Activated CD8-positive, alpha-beta memory T cell treated with anti-CD3 and anti-CD28 coated beads for 48 hours (primary cell): Measurements from ENCODE around the gene VSIG10.
"Not testable (repeated sequence)": the region's sequence is repeated elsewhere in the genome, so short reads cannot be mapped to it uniquely, and the experiment has no call there.

Source experiments
- DNase-seq, 3 experiments: peaks; one replicate each; pipeline ENCODE4 v3.0.0-alpha.2; 2020; ENCODE audit warnings: low read depth in 2 of 3, low spot score in 2 of 3

Gene VSIG10

DNA sequence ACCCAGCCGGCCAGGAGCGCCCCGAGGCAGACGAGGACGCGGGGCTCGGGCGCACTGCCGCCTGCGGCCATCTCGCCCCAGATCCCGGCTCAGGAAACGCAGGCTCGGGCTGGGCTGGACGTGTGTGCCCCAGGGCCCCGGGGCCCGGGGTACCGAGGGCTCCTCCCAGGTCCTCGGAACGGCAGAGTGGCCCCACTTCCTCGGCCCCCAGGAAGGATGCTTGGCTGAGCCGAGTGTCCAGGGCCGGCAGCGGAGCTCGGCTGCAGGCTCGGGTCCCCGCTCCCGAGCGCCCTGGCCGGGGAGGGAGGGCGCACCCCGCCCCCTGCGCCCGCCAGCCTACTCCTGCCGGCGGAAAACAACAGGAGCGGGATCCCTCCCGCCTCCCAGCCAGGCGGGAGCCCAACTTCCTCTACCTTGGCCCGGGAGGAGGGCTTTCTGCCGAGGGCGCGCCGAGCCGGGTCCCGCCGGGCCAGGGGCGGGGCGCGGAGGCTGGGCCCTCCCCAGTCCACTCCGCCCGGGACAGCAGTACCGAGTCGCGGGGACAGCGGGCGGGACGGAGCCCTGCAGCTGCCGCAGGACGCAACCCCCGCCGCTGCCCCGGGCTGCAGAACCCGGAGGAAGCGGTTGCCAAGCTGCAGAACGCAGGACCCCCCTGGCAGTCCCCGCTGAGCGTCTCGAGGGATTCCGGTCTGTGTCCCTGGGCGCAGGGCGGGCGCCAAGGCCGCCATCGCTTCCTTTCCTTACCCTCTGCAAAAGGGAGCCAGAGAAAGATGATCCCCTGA lies at the start of gene VSIG10:
Gene VSIG10 (minus strand): TSS at position 411 of the 782 bp plus-strand sequence. CDS start 340 bp downstream, at position 71.
- DNase-seq = peak in 1 of 3 experiments; percentile 3

DNA sequence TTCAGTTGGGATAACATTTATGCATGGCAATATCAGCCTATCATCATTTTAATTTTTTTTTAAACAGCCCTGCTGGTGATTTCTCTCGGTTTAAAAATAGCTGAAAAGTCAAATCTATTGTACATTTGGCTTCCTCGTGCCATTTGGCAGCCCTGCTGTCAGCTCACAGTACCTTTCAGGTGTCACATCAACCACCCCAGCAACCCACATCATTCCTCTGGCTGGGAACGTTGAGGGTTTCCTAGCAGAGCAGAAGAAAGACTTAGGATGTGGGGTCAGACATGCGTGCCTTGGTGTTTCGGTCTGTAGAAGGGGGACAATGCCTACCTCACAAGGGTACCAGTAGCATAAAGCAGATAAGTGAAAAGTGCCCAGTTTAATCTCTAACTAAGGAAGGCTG lies 47.9 kb upstream of the VSIG10 start:
- no peak for DNase-seq

GRCh38 chr12:118150625-118151024 lies 46.8 kb upstream of the VSIG10 start:
- DNase-seq = no peak

GRCh38 chr12:118148287-118148686 lies 44.5 kb upstream of the VSIG10 start:
- no peak for DNase-seq

DNA sequence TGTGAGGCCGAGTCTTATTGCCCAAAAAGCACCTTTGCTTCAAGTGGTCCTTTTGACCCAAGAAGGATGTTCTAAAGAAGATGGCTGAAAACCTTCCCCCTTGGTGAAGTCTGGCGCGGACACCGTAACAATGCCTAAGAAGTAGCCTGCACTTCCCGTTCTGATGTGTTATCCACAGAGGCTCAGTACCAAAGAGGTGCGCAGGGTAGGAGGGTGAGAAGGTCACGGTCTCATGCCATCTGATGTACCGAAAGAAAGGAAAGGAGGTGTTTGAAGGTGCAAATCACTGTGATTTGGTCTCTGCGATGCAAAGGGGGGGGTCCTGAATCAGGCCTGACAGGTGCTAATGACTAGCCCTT lies 42.0 kb upstream of the VSIG10 start:
- no peak for DNase-seq

GRCh38 chr12:118145113-118145797 lies 41.4 kb upstream of the VSIG10 start:
- DNase-seq = no peak

DNA sequence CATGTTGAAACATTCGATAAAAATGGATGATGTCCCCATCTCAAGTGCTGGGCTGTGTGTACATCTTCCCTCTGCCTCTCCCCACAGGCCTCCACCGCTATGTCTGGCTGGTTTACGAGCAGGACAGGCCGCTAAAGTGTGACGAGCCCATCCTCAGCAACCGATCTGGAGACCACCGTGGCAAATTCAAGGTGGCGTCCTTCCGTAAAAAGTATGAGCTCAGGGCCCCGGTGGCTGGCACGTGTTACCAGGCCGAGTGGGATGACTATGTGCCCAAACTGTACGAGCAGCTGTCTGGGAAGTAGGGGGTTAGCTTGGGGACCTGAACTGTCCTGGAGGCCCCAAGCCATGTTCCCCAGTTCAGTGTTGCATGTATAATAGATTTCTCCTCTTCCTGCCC lies 40.7 kb upstream of the VSIG10 start:
- no peak for DNase-seq

DNA sequence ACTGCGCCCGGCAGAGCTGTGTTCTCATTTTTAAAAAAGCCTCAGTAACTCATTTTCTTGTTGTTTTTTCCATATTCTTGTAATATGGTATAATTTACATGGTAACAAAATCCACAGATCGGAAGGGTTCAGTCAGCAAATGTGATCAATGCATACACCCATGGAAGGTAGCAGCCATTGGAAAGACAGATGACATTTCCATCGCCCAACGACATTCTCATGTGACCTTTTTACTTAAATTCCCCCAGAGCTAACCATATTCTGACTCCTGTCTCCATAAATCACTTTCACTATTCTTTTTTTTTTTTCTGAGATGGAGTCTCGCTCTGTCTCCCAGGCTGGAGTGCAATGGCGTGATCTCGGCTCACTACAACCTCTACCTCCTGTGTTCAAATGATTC lies 37.0 kb upstream of the VSIG10 start:
- no peak for DNase-seq

DNA sequence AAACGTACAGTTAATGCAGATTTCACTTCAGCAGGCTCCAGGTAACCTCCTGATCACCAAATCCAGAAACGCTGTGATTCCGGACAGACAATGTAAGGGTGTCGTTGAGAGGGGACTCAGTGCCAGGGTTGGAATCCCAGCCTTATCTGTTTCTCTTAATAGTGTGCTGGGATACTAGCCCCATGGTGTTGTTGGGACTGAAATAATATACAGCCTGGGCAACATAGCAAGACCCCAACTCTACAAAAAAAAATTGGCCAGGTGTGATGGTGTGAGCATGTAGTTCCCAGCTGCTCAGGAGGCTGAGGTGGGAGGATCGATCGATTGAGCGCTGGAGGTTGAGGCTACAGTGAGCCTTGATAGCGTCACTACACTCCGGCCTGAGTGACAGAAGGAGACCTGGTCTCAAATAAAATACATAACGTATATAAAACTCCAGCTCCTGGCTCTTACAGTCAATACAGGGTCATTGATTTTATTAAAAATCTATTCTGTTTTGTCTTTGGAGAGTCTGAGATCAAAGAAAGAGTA lies 33.4 kb upstream of the VSIG10 start:
- DNase-seq = no peak

GRCh38 chr12:118136559-118137003 lies 32.8 kb upstream of the VSIG10 start:
- peak in 2 of 3 experiments; percentile 8 to 20 for DNase-seq

- peak; percentile 78 to 85 (median 84) for DNase-seq
Measured at GRCh38 chr12:118135788-118136558, 32.2 kb upstream of the VSIG10 start, which contains the start of gene PEBP1. PEBP1 (plus strand) TSS chr12:118136124; CDS start chr12:118136210, 86 bp downstream.

- DNase-seq = not testable (repeated sequence)
Measured at GRCh38 chr12:118129436-118129835, 25.6 kb upstream of the VSIG10 start.

DNA sequence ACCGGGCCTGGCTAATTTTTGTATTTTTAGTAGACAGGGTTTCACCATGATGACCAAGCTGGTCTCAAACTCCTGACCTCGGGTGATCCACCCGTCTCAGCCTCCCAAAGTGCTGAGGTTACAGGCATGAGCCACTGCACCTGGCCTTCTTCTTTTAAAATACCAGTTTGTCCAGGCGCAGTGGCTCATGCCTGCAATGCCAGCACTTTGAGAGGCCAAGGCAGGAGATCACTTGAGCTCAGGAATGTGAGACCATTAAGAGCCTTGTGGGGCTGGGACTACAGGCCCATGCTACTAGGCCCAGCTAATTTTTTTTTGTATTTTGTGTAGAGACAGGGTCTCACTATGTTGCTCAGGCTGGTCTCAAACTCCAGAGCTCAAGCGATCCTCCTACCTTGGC lies 24.1 kb upstream of the VSIG10 start:
- DNase-seq = no peak

DNA sequence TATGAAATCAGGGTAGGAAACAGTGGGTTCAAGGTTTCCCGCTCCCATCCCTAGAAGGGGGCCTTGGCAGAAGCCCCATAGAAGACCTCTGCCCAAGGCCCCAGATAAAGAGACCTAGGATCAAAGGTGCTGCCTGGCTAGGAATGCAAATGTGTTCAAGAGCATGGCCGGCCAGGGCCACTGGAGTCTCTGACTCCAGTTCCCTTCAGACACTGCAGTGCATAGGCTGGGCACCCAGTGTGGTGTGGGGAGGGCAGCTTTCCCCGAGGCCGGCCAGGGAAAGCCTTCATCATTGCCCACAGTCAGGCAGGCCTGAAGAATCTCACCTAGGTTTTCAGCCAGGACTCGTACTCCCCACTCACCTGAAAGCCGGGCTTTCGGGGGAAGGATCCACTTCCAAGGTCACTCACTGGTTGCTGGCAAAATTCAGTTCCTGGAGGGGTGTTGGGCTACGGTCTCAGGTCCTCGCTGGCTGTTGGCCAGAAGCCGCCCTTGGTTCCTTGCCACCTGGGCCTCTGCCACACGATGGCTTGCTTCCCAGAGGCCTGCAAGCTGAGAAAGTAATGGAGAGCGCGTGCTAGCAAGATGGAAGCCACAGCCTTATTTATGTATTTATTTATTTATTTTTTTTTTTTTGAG lies 22.4 kb upstream of the VSIG10 start:
- no peak for DNase-seq

GRCh38 chr12:118125743-118126118 lies 21.9 kb upstream of the VSIG10 start:
- no peak for DNase-seq

DNA sequence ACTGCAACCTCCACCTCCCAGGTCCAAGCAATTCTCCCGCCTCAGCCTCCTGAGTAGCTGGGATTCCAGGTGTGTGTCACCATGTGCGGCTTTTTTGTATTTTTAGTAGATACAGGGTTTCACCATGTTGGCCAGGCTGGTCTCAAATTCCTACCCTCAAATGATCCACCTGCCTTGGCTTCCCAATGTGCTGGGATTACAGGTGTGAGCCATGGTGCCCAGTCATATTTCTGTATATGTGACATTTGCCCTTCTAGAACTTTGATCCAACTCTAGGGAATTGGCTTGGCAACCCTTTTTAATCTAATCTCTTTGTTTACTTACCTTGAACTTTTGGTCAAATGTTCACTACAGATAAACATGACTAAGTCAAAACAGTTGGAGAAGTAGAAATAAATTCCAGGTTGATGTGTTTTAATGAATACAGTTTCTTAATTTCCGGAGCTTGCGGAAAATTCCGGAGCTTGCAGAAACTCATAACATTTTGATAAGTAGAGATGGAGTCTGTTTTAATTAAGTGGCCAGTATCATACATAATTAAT lies 20.6 kb upstream of the VSIG10 start:
- DNase-seq = no peak

DNA sequence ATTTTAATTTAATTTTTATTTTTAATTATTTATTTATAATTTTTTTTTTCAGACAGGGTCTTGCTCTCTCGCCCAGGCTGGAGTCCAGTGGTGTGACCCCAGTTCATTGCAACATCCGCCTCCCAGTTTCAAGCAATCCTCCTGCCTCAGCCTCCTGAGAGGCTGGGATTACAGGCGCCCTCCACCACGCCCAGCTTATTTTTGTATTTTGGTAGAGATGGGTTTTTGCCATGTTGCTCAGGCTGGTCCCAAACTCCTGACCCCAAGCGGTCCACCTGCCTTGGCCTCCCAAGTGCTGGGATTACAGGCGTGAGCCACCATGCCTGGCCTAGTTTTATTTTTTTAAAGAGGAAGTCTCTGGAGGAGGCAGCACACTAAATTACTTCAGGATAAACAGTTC lies 18.5 kb upstream of the VSIG10 start:
- no peak for DNase-seq

DNA sequence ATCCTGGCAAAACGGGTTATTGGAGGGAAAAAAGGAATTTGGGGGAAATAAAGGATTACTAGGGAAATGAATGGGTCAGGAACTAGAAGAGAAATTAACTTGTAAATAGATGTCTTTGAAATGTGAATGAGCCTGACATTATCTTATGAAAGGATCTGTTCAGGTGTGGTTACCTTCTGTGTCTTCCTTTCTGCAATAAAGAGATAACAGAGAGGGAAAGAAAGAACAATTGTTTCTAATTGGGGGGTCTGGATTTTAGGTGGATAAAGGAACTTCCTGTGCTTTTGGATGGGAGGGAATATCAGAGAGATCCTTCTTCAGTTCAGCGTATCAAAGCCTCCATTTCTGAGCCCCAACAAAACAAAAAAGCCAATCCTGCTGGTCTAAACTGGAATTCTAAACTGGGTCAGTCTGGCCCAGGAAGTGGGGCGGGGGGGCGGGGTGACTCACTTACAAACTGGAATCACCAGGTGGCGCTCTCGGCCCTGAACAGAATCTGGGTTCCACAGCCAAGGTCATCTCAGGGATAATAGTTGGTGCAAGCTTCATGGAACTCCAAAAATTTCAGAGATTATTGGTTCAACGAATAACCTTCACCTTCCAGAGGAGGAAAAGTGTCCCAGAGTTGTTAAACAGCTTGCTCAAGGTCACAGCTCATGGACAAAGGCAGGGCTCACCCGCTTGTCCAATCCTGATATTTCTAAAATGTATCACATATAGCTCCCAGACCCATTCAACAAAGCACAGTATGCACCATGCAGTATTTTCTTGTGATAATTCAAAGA lies 17.0 kb upstream of the VSIG10 start:
- DNase-seq = peak in 2 of 3 experiments; percentile 27 to 29

GRCh38 chr12:118119449-118119879 lies 15.7 kb upstream of the VSIG10 start:
- DNase-seq = no peak

GRCh38 chr12:118109088-118109487 lies 5.3 kb upstream of the VSIG10 start:
- no peak for DNase-seq
